DOHH2 (cell line): ENCODE results near the gene B3GNT9.

Experiments
- H3F3A ChIP-seq: fragments of 200-600 bp; sonication (generic), shearing (Covaris generic); 2 replicates; pipeline ENCODE4 v1.6.0; 2016; ENCODE audit warnings: antibody characterized with exemption, mild to moderate bottlenecking; ENCODE audit not compliant: control insufficient read depth, insufficient read depth
- H3K27ac ChIP-seq: fragments of 200-600 bp; sonication (generic); 2 replicates; pipeline ENCODE4 v1.5.1; 2014; ENCODE audit warnings: low read depth, mild to moderate bottlenecking, low read length, moderate library complexity
- H3K27me3 ChIP-seq: fragments of 200-600 bp; sonication (generic); 2 replicates; pipeline ENCODE4 v1.6.1; 2014; ENCODE audit warnings: mild to moderate bottlenecking, low read length, mixed read lengths; ENCODE audit not compliant: control insufficient read depth
- H3K36me3 ChIP-seq: fragments of 200-600 bp; sonication (generic); 2 replicates; pipeline ENCODE4 v1.6.1; 2014; ENCODE audit warnings: mild to moderate bottlenecking, low read length, moderate library complexity, mixed read lengths; ENCODE audit not compliant: control insufficient read depth
- H3K4me1 ChIP-seq: fragments of 200-600 bp; sonication (generic); 2 replicates; pipeline ENCODE4 v1.6.1; 2014; ENCODE audit warnings: mild to moderate bottlenecking, low read length, mixed read lengths; ENCODE audit not compliant: control insufficient read depth
- H3K4me2 ChIP-seq: fragments of 200-600 bp; sonication (generic); 2 replicates; pipeline ENCODE4 v1.6.0; 2014; ENCODE audit warnings: mild to moderate bottlenecking, low read length, moderate library complexity
- H3K4me3 ChIP-seq: fragments of 200-600 bp; sonication (generic); 2 replicates; pipeline ENCODE4 v1.5.1; 2014; ENCODE audit warnings: mild to moderate bottlenecking, low read length, mixed read lengths
- H3K79me2 ChIP-seq: fragments of 200-600 bp; sonication (generic); 2 replicates; pipeline ENCODE4 v1.6.1; 2014; ENCODE audit warnings: mild to moderate bottlenecking, low read length, mixed read lengths; ENCODE audit not compliant: control insufficient read depth
- H3K9me2 ChIP-seq: fragments of 200-600 bp; sonication (generic); replicated peaks from 2 replicates; pipeline ENCODE4 v1.6.1; 2014; ENCODE audit warnings: mild to moderate bottlenecking, low read length, mixed read lengths; ENCODE audit not compliant: control insufficient read depth
- H3K9me3 ChIP-seq: fragments of 200-600 bp; sonication (generic); 2 replicates; pipeline ENCODE4 v1.6.1; 2014; ENCODE audit warnings: antibody characterized with exemption, low read length, mixed read lengths; ENCODE audit not compliant: control insufficient read depth, insufficient read depth
- H4K20me1 ChIP-seq: fragments of 200-600 bp; sonication (generic); 2 replicates; pipeline ENCODE4 v1.6.0; 2014; ENCODE audit warnings: low read depth, mild to moderate bottlenecking, antibody characterized with exemption, low read length, moderate library complexity; ENCODE audit not compliant: control insufficient read depth, insufficient read depth
- EZH2phosphoT487 ChIP-seq: fragments of 200-600 bp; sonication (generic); IDR thresholded peaks from 2 replicates; pipeline ENCODE4 v1.6.1; 2017; ENCODE audit warnings: borderline replicate concordance, mild to moderate bottlenecking, antibody characterized with exemption, low read length, moderate library complexity, mixed read lengths
- TF ChIP-seq, protein P1 (sequence below): fragments of 200-600 bp; sonication (generic); IDR thresholded peaks from one replicate; pipeline ENCODE4 v1.5.1; 2014; ENCODE audit warnings: antibody characterized with exemption, mild to moderate bottlenecking, low read depth, low read length; ENCODE audit not compliant: poor library complexity, severe bottlenecking

Gene B3GNT9

GRCh38 chr16:67173808-67174705 is 23.3 kb upstream of the B3GNT9 start:
- H3F3A ChIP-seq = no peaks in the 10 kb centered on the region; the same call in 1 of the 2 replicates
- no peak overlapping the region for H3K27ac ChIP-seq

DNA sequence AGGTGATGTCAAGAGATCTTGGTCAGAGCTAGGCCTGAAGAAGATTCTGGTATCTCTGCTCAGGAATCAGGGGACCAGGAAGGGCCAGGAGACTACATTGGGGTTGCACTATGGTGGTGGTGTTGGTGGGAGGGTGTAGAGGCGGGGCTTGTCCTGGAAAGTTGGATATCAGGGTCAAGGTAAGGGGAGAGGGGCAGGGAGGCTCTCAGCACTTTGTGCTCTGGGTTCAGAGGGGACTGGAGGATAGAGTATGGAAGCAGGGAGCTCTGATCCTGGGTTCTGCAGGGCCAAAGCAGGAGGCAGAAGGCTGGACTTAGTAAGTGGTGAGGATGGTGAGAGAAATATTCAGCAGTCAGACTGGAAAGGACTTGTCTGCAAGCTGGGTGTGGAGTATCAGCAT is 22.5 kb upstream of the B3GNT9 start:
- H3K36me3 ChIP-seq = no peaks in the 10 kb centered on the region
- peaks cover 28% of the 10 kb centered on the region for H3K4me1 ChIP-seq
- peak overlapping the region; percentile 67; the same call in 1 of the 2 replicates for H3K4me3 ChIP-seq
- peaks cover 72% of the 10 kb centered on the region for H3K27me3 ChIP-seq
- no peaks in the 10 kb centered on the region for H3K9me2 ChIP-seq
- H3F3A ChIP-seq = no peaks in the 10 kb centered on the region; the same call in 1 of the 2 replicates
- no peaks in the 10 kb centered on the region for H4K20me1 ChIP-seq
- H3K4me2 ChIP-seq = peak overlapping the region; percentile 89
- no peak for TF ChIP-seq EZH2phosphoT487
- TF ChIP-seq, protein P1, sequence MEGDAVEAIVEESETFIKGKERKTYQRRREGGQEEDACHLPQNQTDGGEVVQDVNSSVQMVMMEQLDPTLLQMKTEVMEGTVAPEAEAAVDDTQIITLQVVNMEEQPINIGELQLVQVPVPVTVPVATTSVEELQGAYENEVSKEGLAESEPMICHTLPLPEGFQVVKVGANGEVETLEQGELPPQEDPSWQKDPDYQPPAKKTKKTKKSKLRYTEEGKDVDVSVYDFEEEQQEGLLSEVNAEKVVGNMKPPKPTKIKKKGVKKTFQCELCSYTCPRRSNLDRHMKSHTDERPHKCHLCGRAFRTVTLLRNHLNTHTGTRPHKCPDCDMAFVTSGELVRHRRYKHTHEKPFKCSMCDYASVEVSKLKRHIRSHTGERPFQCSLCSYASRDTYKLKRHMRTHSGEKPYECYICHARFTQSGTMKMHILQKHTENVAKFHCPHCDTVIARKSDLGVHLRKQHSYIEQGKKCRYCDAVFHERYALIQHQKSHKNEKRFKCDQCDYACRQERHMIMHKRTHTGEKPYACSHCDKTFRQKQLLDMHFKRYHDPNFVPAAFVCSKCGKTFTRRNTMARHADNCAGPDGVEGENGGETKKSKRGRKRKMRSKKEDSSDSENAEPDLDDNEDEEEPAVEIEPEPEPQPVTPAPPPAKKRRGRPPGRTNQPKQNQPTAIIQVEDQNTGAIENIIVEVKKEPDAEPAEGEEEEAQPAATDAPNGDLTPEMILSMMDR = no peak
- no peaks in the 10 kb centered on the region for H3K79me2 ChIP-seq
- H3K9me3 ChIP-seq = no peaks in the 10 kb centered on the region
- H3K27ac ChIP-seq = no peak overlapping the region

More at GRCh38 chr16:67173808-67174705, 23.3 kb upstream of the B3GNT9 start:
- Histone ChIP-seq H4K20me1 (0 out of 2 replicates have a peak, but pooled peaks cover 4% of the 10 kb centered on the region), H3K36me3 (no peaks in the 10 kb centered on the region), H3K4me3 (peak overlapping the region; percentile 67), H3K27me3 (peaks cover 70% of the 10 kb centered on the region), H3K4me1 (peaks cover 34% of the 10 kb centered on the region), H3K9me2 (no peaks in the 10 kb centered on the region), H3K4me2 (peak overlapping the region; percentile 89), H3K79me2 (no peaks in the 10 kb centered on the region), H3K9me3 (no peaks in the 10 kb centered on the region)
- TF ChIP-seq EZH2phosphoT487 = peak; percentile 30; the same call in 1 of the 2 replicates
- TF ChIP-seq, protein P1 = no peak

DNA sequence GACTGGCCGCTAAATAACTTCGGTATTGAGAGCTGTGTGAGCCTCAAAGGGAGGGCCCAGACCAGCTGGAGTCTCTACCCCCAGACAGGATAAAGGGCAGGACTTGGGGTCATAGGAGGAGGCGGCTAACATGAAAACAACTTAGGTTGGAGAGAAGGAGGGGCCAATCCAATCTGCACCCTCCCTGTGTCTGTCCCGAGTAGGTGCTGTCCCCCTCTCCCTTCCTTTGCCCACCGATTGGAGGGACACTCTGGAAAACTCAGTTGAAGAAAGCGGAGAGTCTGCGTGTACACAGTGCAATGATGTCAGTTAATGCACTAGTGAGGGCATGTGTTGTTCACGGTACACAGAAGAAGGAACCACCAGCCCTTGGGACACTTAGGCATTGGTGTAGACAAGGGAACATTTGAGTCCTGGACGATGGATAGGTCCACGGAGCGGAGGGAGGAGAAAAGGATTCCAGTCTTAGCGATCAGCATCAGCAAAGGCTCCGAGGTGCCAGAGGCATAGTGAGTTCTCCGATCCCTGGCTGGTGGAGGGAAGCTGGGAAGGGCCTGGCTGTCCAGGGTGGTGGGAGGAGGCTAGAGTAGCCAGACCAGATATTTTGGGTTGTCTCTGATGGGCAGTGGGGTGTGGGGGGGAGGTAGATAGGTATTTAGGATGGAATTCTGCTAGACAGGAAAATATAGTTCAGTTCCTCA is 20.3 kb upstream of the B3GNT9 start:
- no peak overlapping the region for H3K27ac ChIP-seq
- peaks cover 58% of the 10 kb centered on the region for H3K27me3 ChIP-seq
- H3K4me3 ChIP-seq = peak overlapping the region; percentile 22

More for the DNA sequence above, 20.3 kb upstream of the B3GNT9 start:
- no peaks in the 10 kb centered on the region for H3K36me3 ChIP-seq
- no peaks in the 10 kb centered on the region; the same call in 1 of the 2 replicates for H3F3A ChIP-seq
- H3K9me2 ChIP-seq = no peaks in the 10 kb centered on the region
- H3K4me2 ChIP-seq = peak overlapping the region; percentile 49
- no peaks in the 10 kb centered on the region for H3K79me2 ChIP-seq
- H4K20me1 ChIP-seq = no peaks in the 10 kb centered on the region
- no peaks in the 10 kb centered on the region for H3K9me3 ChIP-seq
- H3K4me1 ChIP-seq = peaks cover 24% of the 10 kb centered on the region
- TF ChIP-seq, protein P1 = no peak
- TF ChIP-seq EZH2phosphoT487 = no peak
